Fibroblast of the conjunctiva (primary cell): ENCODE results near the gene PDLIM5.
"Not testable (repeated sequence)": the region's sequence is repeated elsewhere in the genome, so short reads cannot be mapped to it uniquely, and the experiment has no call there.

Experiments
- DNase-seq: peaks from one replicate; pipeline ENCODE4 v3.0.0-alpha.2; 2010; ENCODE audit warnings: low read depth

PDLIM5 gene

GRCh38 chr4:94463771-94464170 lies 12.0 kb downstream of the PDLIM5 start:
- DNase-seq = no peak

DNA sequence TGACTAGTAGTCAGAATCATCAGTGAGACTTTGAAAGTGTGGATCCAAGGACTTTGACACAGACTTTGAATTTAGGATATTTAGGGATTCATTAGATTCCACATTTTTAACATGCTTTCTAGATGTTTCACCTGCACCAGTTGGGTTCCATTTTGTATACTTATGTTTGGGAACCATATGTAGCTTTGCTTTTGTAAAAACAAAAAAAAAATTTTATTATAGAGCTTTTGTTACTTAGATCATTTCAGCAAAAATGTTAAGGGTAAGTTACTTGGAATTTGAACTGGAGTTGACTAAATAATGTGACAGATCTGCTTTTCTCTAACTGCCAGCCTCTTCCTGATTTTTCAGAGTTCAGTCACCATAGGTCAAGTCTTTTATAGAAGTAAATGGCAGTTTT lies 14.6 kb downstream of the PDLIM5 start:
- no peak for DNase-seq

DNA sequence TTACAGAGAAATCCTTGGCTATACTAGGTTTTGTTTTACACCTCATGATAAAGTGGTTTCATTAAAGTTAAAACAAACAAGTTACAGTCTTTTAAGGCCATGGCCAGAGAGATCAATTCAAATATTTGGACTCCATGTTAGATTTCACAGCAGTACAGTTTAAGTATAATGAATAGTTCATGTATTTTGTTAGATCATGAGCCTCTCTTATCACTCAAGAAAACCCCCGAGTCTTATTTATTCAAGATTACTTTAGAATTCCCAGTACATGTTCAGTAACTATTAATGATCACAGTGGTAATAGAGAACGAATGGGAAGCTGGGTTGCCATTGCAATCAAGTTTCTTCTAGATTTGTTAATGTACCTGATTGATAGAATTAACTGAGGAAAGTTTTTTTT lies 15.2 kb downstream of the PDLIM5 start:
- no peak for DNase-seq

- no peak for DNase-seq
Measured at GRCh38 chr4:94468093-94468769, 16.5 kb downstream of the PDLIM5 start.

DNA sequence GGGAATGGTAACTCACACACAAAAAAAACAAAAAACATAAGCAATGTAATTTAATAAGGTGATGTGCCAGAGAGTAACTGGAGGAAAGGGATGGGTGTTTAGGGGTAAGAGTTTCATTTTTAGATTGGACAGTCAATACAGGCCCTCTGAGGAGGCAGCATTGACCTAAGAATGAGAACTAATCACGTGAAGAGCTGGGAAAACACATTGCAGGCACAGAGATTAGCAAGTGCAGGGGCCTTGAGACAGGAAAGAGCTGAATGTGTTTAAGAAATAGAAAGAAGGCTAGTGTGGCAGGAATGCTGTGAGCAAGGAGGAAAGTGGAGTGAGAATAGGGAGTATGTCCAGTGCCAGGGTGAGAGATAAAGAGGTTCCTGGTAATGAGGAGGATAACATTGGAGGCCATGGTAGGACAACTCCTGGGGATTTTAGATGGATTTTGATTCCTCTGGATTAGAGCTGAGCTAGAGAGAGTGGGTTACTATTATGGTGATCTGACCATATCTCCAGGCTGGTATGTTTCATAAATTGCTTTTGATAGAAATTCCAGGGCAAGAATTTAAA lies 17.6 kb downstream of the PDLIM5 start:
- no peak for DNase-seq

- no peak for DNase-seq
Measured at GRCh38 chr4:94470132-94470531, 18.4 kb downstream of the PDLIM5 start.

GRCh38 chr4:94470782-94471181 lies 19.0 kb downstream of the PDLIM5 start:
- DNase-seq = not testable (repeated sequence)

DNA sequence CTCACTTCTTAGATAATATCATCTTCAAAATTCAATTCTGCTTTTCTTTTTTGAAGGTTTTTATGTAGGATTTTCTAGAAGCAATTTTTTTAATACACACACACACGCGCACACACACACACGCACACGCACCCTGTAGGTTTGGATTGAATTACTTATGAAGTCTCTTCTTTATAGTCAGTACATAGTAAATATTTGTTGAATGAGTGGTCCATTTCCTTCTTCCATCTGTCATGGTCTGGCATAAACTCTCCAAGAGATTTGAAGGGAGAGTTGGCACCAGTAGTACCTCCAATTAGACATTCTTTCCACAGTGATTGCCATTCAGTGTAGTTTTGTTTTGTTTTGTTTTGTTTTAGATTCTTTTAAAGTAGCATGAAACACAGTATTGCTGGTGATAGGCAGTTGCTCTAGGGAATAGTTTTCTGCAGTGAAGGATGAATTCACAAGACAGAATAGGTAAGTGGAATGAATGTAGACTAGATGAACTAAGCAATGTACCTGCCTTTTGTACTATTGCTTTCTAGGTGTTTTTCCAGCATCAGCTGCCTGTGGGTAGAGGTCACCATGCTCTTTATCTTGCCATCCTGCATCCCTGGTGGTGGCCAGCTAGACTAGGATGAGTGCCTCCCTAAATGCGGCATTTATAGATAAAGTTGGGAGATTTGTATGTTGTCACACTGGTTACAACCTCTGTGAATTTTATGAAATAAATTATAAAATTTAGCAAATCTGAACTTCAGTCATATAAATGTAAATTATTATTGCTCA lies 20.5 kb downstream of the PDLIM5 start:
- DNase-seq = peak; percentile 59

DNA sequence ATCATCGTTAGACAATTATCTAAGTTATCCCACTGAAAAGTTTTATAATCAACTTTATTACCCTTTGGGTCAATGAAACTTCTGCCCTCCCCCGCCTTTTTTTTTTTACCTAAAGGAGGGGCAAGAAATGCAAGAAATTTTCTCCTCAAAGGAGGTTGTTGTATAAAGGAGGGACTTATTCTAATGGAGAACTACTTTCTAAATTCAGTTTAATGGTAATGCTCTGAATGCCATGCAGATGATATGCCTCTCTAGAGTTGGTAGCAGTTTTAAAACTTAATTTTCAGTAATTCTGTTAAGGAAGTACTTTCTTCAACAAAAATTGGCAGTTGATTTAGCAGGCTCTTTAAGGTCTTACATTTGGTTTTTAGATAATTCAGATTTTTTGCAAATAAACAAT lies 23.3 kb downstream of the PDLIM5 start:
- DNase-seq = no peak

DNA sequence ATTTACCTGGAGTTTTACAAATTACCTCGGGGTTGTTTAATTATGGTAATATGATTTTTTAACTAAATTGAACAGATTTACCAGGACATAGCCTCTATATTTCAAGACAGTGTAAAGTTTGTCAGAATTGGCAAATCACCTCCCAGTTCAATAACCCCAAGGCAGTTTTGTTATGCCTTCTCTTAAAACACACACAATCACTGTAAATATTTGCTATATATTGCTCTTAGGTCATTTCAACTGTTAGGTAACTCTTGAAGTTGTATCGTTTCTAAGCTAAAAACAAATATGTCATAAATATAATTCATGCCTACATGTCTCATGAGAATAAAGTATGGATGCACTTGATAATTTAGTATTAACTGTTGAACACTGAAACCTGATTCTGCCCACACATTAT lies 24.1 kb downstream of the PDLIM5 start:
- no peak for DNase-seq

- no peak for DNase-seq
Measured at GRCh38 chr4:94477227-94477626, 25.5 kb downstream of the PDLIM5 start.

DNA sequence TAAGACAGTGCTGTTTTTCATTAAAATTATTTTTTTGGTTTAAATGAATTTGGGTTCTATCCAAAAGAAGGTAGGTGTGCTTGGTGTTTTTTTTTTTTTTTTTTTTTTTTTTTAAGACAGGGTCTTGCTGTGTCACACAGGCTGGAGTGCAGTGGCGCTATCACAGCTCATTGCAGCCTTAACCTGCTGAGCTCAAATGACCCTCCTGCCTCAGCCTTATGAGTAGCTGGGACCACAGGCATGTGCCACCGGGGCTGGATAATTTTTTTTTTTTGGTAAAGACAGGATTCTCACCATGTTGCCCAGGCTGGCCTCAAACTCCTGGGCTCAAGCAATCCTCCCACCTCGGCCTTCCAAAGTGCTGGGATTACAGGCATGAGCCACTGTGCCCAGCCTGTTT lies 27.1 kb downstream of the PDLIM5 start:
- DNase-seq = not testable (repeated sequence)

DNA sequence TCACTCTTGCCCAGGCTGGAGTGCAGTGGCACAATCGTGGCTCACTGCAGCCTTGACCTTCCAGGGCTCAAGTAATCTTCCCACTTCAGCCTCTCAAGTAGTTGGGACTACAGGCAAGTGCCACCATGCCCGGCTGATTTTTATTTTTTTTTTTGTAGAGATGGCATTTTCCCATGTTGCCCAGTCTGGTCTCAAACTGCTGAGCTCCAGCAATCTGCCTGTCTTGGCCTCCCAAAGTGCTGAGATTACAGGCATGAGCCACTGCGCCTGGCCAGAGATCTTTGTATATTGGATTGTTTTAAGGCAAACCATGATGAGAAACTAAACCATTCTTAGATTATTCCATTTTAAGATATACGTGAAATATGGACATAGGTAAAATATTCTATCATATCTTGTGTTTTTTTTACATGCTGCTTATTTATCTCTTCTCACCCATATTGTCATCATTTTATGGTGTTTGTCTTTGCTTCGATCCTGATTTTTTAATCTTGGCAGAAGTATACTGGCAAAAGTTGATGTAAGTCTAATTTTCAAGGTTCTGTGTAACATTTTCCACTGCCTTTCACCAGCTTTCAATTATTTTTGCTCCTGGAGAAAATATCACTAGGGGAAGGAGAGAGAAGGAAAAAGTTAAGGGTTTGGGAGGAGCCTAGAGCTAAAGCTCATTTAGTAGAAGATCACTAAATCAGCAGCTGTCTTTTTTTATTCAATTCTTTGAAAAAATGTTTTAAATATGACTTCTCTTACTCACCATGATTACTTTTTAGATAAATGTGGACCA lies 27.8 kb downstream of the PDLIM5 start:
- DNase-seq = no peak

DNA sequence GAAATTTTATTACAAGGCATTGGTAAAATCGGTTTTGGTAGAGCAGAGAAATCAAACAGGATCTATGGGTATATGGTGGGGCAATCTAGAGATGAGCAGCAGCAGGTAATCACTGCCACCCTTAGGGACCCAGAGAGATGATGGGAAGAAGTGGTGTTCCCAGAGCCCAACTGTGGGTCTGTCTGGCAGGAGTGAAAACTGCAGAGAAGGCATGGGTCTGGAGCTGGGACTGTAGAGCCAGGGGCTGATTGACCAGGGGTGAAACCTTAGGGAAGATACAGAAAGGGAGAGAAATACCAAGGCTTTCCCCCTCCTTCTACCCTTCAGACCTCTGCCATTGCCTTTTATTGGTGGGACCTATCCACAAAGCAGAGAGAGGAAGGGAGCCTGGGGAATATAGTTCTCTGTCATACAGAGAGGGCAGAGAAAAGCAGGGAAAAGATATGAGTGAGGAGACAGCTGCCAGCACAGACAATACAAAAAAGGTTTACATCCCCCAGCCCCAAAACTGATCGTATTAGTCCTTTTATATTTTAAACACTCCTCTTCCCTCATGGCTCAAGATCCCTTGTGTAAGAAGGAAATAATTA lies 28.7 kb downstream of the PDLIM5 start:
- no peak for DNase-seq

DNA sequence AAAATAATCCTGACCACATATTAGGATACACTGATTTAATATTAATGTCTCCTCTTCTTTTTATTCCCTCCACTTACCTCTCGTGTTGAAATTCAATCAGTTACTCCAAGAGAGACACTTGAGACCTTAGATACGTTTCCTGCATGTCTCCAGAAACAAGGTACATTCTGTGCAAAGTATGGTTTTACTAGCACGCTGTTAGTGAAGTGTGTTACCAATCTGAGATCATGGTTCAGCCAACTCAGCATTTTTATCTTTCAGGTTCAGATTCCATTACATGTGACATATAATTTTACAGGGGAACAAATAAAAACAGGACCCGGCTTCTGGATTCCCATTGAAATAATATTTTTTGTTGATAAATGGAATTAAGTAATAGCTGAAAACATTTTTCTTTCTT lies 32.2 kb downstream of the PDLIM5 start:
- DNase-seq = no peak

- DNase-seq = no peak
Measured at GRCh38 chr4:94484818-94485217, 33.1 kb downstream of the PDLIM5 start.

- no peak for DNase-seq
Measured at GRCh38 chr4:94486372-94486801, 34.6 kb downstream of the PDLIM5 start.

DNA sequence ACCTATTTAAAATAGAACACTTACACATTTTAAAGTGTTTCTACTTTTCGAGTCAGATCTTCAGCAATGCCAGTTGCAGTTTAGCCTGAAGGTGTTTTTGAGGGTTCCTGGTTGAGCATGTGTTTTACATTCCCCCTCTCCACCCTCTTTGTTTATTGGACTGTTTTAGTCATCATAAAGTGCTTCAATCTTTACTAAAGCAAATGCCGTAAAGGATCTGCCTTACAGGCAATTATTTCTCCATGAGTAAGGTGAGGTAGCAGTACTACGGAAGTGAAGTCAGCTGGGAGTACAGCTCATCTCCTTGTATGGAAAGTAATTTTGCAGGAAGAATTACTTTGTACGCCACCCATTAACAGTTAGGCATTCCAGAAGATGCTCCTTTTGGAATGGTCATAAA lies 36.9 kb downstream of the PDLIM5 start:
- DNase-seq = no peak

- DNase-seq = no peak
Measured at GRCh38 chr4:94489098-94489497, 37.4 kb downstream of the PDLIM5 start.

DNA sequence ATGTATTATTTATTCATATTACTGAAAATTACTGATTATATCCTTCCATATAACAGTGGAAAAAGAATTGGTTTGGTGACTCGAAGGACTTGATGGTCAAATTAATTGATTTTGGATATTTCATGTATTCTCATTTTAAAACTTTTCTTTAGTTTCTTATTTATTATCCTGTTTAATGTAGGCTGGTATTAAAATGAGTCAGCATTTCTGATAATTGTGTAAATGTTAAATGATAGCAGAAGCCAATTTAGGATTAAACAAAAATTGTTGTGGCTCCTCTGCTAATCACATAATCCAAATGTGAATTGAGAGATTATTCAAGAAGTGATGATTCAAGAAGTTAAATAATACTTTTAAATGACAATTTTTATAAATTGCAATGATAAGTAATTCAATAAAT lies 38.7 kb downstream of the PDLIM5 start:
- DNase-seq = no peak

- DNase-seq = no peak
Measured at GRCh38 chr4:94491322-94491721, 39.6 kb downstream of the PDLIM5 start.

- DNase-seq = no peak
Measured at GRCh38 chr4:94495408-94495807, 43.7 kb downstream of the PDLIM5 start.
